GM18519 (cell line): ENCODE measurements around the gene KRTAP1-1.
"Not testable (repeated sequence)": the region's sequence is repeated elsewhere in the genome, so short reads cannot be mapped to it uniquely, and the experiment has no call there.

Experiments used
- ATAC-seq: cut with Tn5 transposase; IDR thresholded peaks from one replicate; pipeline ENCODE4 v1.9.1; 2021; ENCODE audit warnings: mild to moderate bottlenecking, moderate library complexity; ENCODE audit not compliant: unreplicated experiment, low FRiP score

The KRTAP1-1 gene

DNA sequence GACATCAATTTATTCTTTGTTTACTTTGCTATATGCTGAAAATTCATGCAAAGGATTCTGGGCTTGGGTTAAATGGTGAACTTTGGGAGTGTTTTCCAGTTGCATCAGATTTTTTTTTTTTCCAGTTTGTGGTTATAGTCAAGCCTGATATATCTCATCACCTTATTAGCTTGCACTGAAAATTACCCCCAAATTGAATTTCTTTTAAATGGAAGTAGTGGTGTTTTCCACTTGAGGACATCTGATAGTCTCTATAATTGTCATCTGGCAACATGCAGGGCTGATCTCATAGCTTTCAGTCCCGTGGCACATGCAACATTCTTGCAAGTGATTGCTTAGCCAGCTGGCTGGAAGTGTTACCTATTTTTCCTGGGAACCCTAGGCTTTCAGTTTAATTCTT, 27.6 kb downstream of the KRTAP1-1 start:
- no peak for ATAC-seq

DNA sequence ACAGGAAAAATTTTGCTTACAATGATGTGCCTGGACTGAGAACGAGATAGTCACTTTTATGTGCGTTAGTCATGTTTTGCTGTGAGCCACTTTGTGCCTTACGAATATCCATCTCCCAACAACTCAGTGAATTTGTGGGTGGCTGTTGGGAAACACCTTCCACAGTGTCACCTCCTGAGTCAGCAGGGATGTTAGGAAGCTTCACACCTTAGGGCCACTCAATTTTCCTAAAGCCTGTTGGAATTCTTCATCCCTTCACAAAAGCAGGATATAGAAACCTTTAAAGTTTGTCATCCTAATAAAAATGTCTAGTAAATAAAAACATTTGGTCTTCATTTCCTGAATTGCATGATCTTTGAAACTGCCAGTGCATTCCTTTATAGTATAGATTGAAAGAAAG, 28.1 kb downstream of the KRTAP1-1 start:
- no peak for ATAC-seq

GRCh38 chr17:41012326-41013120, 28.7 kb downstream of the KRTAP1-1 start:
- ATAC-seq = no peak

DNA sequence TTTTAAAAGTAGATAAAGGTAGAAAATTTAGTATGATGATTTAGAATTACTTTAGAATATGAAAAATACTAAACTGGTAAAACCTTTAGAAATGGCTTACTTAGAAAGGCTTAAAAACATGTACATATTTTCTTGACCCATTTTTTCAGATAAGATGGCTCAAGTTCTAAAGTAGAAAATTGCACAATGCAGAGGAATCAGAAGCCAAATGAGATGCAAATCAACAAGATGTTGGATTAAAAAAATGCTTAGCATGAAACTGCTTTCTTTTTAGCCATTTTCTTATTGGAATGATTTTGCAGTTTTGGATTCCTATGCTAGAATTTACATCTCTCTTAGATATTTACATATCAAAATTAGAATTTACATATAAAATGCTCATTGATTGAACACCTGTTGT, 30.8 kb downstream of the KRTAP1-1 start:
- no peak for ATAC-seq

GRCh38 chr17:41009936-41010335, 31.3 kb downstream of the KRTAP1-1 start:
- no peak for ATAC-seq

DNA sequence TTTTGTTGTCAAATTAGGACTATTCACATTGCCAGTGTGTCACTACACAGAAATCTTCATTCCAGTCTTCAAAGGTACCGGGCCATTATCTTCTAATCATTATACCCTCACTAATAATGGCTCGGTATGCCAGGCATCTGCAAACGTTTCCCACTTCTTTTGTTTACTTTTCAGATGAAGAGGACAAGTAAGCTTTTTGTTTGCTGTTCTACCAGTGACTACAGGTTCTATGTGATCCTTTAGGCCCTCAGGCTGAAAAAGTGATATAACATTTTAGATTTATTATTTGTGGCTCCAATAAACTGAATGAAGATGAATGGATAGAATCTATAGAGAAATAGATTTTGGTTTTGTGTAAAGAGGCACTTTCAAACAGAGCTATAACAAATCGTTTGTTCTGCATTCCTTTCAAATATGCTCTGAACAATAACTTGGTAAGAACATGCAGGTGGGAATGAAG, 31.9 kb downstream of the KRTAP1-1 start:
- ATAC-seq = no peak

DNA sequence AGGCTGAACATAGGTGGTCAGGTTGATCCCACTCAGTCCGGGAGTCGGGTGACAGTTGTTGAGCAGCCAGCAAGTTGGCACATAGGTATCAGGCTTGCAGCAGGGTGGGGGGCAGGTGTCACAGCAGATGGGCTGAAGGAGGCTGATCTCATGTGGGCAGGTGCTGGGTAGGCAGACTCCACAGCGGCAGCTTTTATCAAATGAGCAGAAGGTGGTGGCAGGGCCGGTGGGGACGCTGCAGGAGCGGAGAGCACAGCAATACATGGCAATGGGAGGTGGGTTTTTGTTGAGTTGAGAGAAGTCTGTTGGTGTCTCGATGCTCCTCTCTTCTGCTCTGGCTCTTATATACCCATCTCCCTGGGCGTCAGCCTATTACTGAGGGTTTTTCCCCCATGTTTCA, 32.4 kb downstream of the KRTAP1-1 start, which contains the start of gene KRTAP3-1:
TSS of gene KRTAP3-1 (minus strand) at position 318 of the 400 bp plus-strand sequence. CDS start at position 264, 54 bp downstream.
- ATAC-seq = no peak

GRCh38 chr17:41004397-41004796, 36.9 kb downstream of the KRTAP1-1 start:
- ATAC-seq = no peak

DNA sequence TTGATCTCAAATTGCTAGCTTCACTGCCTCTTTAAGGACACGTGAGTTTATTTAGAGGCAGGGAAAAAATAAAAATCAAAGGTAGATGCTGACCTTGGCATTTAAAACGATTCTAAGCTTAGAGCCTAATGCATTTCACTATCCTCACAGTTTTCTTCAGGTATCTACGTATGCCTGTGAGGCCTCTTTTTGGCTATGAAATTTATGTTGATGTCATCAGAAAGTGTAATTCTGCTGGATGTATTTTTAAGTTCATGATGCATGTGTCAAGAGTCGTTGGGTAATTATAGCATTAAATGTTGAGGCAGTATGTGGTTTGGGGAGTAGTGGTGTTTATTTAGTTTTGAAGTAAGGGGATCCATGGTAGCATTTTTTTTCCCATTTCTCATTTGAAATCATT, 37.3 kb downstream of the KRTAP1-1 start:
- no peak for ATAC-seq

DNA sequence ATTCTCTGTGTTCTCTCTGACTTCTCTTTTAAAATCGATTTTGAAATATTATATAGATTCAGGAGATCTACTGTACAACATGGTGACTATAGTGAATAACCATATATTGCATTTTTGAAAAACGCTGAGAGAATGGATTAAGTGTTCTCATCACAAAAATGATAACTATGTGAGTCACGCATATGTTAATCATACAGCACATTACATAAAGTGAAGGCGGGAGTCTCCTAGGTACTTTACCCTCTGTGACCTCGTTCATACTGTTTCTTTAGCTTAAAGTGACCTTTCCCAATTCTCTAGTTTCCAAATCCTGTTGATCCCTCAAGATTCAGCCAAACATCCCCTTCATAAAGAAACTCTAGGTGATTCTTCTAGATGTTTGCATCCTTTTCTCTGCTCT, 38.4 kb downstream of the KRTAP1-1 start:
- ATAC-seq = no peak

DNA sequence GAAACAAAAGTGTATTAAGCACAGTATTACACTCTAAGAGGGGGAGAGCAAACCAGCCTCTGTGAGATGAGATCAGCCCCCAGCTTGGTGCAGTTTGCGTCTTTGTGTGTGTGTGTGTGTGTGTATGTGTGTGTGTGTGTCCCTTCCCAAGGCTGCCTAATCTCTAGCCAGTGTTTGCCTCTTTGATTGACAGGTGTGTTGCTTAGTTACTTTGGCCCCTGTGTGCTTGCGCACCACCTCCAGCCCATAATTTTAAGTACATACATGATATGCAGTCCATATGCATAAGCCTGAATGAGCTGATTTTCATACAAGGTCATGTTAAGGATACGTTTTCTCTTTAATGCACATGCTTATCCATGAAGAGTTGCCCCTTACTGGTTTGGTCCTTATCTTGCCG, 39.5 kb downstream of the KRTAP1-1 start:
- no peak for ATAC-seq

DNA sequence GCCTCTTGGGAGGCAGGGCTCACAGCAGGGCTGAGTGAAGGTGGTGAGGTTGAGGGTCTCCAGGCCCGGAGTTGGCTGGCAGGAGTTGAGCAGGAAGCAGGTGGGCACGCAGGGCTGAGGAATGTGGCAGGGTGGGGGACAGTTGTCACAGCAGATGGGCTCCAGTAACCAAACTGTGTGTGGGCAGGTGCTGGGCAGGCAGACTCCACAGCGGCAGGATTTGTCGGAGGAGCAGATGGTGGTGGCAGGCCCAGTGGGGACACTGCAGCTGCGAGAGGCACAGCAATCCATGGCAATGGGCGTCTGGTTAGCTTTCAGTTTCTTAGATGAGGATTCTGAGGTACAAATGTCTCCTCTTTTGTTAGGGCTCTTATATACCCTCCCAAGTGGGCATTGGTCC, 41.7 kb downstream of the KRTAP1-1 start, which contains the start of gene KRTAP3-2:
TSS of gene KRTAP3-2 (minus strand) at position 344 of the 400 bp plus-strand sequence. CDS start at position 291, 53 bp downstream.
- not testable (repeated sequence) for ATAC-seq

DNA sequence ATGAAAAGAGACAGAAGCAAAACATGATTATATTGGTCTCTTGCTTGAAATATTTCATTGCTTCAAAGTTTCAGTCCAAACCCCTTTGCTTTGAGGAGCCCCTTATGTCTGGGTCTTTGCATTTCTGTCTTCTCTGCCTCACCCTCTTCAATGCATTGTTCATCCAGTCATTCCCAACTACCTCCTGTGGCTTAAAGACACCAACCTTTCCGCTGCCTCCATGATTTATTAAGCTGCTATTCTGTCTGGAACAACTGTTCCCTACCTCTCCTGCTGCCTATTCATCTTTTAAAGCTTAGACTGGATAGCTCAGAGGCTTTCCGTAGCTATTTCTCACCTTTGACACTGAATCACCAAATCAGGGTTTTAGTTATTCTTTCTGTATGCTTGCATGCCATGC, 43.9 kb downstream of the KRTAP1-1 start:
- no peak for ATAC-seq

- ATAC-seq = no peak
These were observed 44.4 kb downstream of the KRTAP1-1 start for GRCh38 chr17:40996829-40997228.

- ATAC-seq = no peak
These were observed 46.1 kb downstream of the KRTAP1-1 start for GRCh38 chr17:40995116-40995515.

DNA sequence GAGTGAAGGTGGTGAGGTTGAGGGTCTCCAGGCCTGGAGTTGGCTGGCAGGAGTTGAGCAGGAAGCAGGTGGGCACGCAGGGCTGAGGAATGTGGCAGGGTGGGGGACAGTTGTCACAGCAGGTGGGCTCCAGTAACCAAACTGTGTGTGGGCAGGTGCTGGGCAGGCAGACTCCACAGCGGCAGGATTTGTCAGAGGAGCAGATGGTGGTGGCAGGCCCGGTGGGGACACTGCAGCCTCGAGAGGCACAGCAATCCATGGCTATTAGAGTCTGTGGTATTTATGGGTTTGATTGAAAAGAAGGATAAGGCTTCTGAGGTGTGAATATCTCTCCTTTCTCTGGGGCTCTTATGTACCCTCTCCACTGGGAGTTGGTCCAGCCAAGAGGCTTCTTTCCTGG, 47.4 kb downstream of the KRTAP1-1 start, which contains the start of gene KRTAP3-3:
TSS of gene KRTAP3-3 (minus strand) at position 326 of the 400 bp plus-strand sequence. CDS start at position 259, 67 bp downstream.
- no peak for ATAC-seq

DNA sequence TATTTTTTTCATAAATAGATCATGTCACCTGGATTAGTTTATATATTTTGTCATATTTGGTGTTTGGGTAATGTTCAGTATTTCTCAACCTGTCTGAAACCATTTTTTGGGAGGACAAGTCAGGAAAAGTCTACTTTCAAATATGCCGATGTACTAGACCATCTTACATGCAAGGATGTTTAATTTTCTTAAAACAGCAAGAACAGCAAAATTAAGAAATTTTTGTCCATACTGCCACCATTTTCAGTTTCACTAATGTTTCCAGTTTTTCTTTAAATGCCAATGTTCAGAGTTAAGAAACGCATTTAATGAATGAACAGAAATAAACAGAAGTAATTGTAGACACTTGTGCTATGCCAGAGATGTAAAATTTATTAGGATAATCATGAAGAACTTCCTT, 48.2 kb downstream of the KRTAP1-1 start:
- no peak for ATAC-seq

DNA sequence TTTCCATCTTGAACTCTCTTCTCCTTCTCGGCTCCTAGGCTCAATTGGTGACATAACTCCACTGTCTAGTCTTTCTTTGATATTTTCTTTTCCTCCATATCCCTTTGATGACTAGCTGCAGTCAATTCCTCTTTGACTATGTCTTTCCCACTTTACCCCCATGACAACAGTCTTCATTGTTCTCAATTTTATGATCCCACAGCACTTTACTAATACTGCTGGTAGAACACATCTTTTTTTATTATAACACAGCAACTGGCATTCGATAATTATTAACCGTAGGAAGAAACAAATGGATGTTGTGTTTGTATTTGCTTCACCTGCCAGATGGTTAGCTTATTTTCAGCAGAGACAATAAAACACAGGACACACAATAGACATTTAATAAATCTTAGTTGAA, 48.6 kb downstream of the KRTAP1-1 start:
- ATAC-seq = no peak
